Measurements from ENCODE around the gene ZBTB4. TPM values are rescaled to one million over a fixed set of nuclear protein-coding genes. Genes with fewer than 3 reads are reported as not detected.

Gene ZBTB4
- total and polyA plus RNA-seq, 9 of the 15 experiments (the other 6 are each of a cell fraction or from before 2014, with no cell fraction given) = 0.92 to 6.9 (median 3.3) TPM

- TF ChIP-seq THAP7 (CRISPR knock-in tag; IDR thresholded peaks at IDR 0.05) (no peak), FOXK1 (CRISPR knock-in tag; IDR thresholded peaks at IDR 0.05; ENCODE audit: borderline replicate concordance) (no peak), PRDM10 (IDR thresholded peaks at IDR 0.05; ENCODE audit: partially characterized antibody) (peak; percentile 61), ETV5 (CRISPR knock-in tag; IDR thresholded peaks at IDR 0.05; ENCODE audit: low read depth) (0 out of 2 replicates have a peak, but pooled peaks have one; percentile 19), ILK (tag; IDR thresholded peaks at IDR 0.05; ENCODE audit: borderline replicate concordance, low read depth) (no peak), EP400 (IDR thresholded peaks at IDR 0.05) (peak; percentile 83), CHD7 (IDR thresholded peaks at IDR 0.05; ENCODE audit: low read depth, low read length) (no peak), GATAD2B (IDR thresholded peaks at IDR 0.05; ENCODE audit: borderline replicate concordance) (peak; percentile 37; the same call in 1 of the 2 replicates)
Measured at GRCh38 chr17:7435676-7436555, 43.5 kb downstream of the ZBTB4 start (continued).
